GM12891 (cell line): ENCODE measurements around the gene GKN1.

Source experiments
- POLR2A ChIP-seq: IDR thresholded peaks from 2 replicates; pipeline ENCODE4 v1.6.1; 2011; ENCODE audit warnings: low read depth, low read length, control low read depth
- POLR2AphosphoS5 ChIP-seq: IDR thresholded peaks from 2 replicates; pipeline ENCODE4 v1.6.1; 2011; ENCODE audit warnings: low read depth, low read length, control low read depth
- SPI1 ChIP-seq: IDR thresholded peaks from 2 replicates; pipeline ENCODE4 v1.6.1; 2011; ENCODE audit warnings: low read depth, low read length, control low read depth
- TAF1 ChIP-seq: IDR thresholded peaks from 2 replicates; pipeline ENCODE4 v1.6.1; 2011; ENCODE audit warnings: low read depth, low read length, control low read depth

- TF ChIP-seq POLR2A (no peak), POLR2AphosphoS5 (no peak), TAF1 (no peak), SPI1 (no peak)
Observed at GRCh38 chr2:68936889-68937288, 37.5 kb upstream of the GKN1 start.
